GM12878 (cell line): ENCODE data around the gene NSUN7. TPM values are rescaled to one million over a fixed set of nuclear protein-coding genes. Genes with fewer than 3 reads are reported as not detected.

Source experiments
- ATAC-seq: fragments of 200-7000 bp; cut with Tn5 transposase; 3 replicates; pipeline ENCODE4 v1.9.1; 2020; ENCODE audit warnings: mild to moderate bottlenecking, moderate library complexity
- BruUV-seq: library from RNA; stranded (reverse); fragments of 400-500 nt; replicated peaks from 2 replicates; lab custom pipeline; 2021; lab: Mats Ljungman, UMichigan
- CTCF ChIA-PET: fragments of 300-600 bp; sonication (Branson Sonifier 250); formaldehyde crosslinking; extraction: SDS; loops from one replicate; lab custom pipeline; 2021; ENCODE audit warnings: inconsistent platforms; lab: Yijun Ruan, JAX
- POLR2A ChIA-PET: fragments of 350-600 bp; formaldehyde crosslinking; extraction: SDS; loops from one replicate; lab custom pipeline; 2021; ENCODE audit warnings: inconsistent platforms; lab: Charles Lee
- RAD21 ChIA-PET: fragments of 300-600 bp; sonication (Branson Sonifier 250); formaldehyde crosslinking; loops from one replicate; lab custom pipeline; 2023; ENCODE audit warnings: antibody characterized with exemption; ENCODE audit not compliant: unreplicated experiment; lab: Charles Lee
- SMC1A ChIA-PET: fragments of 300-600 bp; sonication (Branson Sonifier 250); formaldehyde crosslinking; loops from one replicate; lab custom pipeline; 2023; ENCODE audit not compliant: unreplicated experiment, uncharacterized antibody; lab: Charles Lee
- DNase-seq: peaks from one replicate; pipeline ENCODE4 v3.0.0-alpha.2; 2011; ENCODE audit warnings: low read depth, low spot score
- FAIRE-seq: peaks from 3 replicates; lab custom pipeline; 2011; peaks lifted over from hg19 to GRCh38; lab: Jason Lieb, UNC
- H2AFZ ChIP-seq: 2 replicates; pipeline ENCODE4 v1.6.0; 2011; ENCODE audit warnings: low read depth, low read length, control low read depth; ENCODE audit not compliant: control insufficient read depth
- H3K27ac ChIP-seq: 2 replicates; pipeline ENCODE4 v1.5.1; 2011; ENCODE audit warnings: control low read depth; ENCODE audit not compliant: control insufficient read depth, insufficient read depth
- H3K27me3 ChIP-seq, 2 experiments: replicated peaks in 1 of 2; 2 replicates each; pipeline versions ENCODE4 v1.6.0 to v1.6.1; 2011; ENCODE audit warnings: low read length in 1 of 2; ENCODE audit not compliant: control insufficient read depth in 2 of 2, insufficient read depth in 2 of 2
- H3K36me3 ChIP-seq, 2 experiments: 2 replicates each; pipeline ENCODE4 v1.5.1; 2011; ENCODE audit warnings: low read length in 1 of 2; ENCODE audit not compliant: control insufficient read depth in 2 of 2, insufficient read depth in 2 of 2
- H3K4me1 ChIP-seq: 2 replicates; pipeline ENCODE4 v1.6.1; 2011; ENCODE audit warnings: mild to moderate bottlenecking, low read length, moderate library complexity, mixed read lengths; ENCODE audit not compliant: control insufficient read depth, insufficient read depth
- H3K4me2 ChIP-seq: 2 replicates; pipeline ENCODE4 v1.6.0; 2011; ENCODE audit warnings: control low read depth; ENCODE audit not compliant: control insufficient read depth, insufficient read depth
- H3K4me3 ChIP-seq: fragments of 200-600 bp; sonication (generic); 2 replicates; pipeline ENCODE4 v1.5.1; 2016
- H3K79me2 ChIP-seq: 2 replicates; pipeline ENCODE4 v1.6.0; 2011; ENCODE audit warnings: low read length; ENCODE audit not compliant: control insufficient read depth, insufficient read depth
- H3K9ac ChIP-seq: 2 replicates; pipeline ENCODE4 v1.8.0; 2011; ENCODE audit warnings: low read length, control low read depth, mixed read lengths; ENCODE audit not compliant: control insufficient read depth, insufficient read depth
- H3K9me3 ChIP-seq: replicated peaks from 3 replicates; pipeline ENCODE4 v1.5.1; 2011; ENCODE audit warnings: mild to moderate bottlenecking, low read length; ENCODE audit not compliant: control insufficient read depth, insufficient read depth
- H4K20me1 ChIP-seq: 2 replicates; pipeline ENCODE4 v1.6.0; 2011; ENCODE audit not compliant: control insufficient read depth, insufficient read depth
- HDAC6 ChIP-seq: fragments of 200-600 bp; sonication (generic); IDR thresholded peaks from one replicate; pipeline ENCODE4 v1.8.0; 2017; ENCODE audit warnings: antibody characterized with exemption; ENCODE audit not compliant: unreplicated experiment
- IRF5 ChIP-seq: fragments of 450-650 bp; IDR thresholded peaks from 2 replicates; pipeline ENCODE4 v1.6.1; 2017; ENCODE audit warnings: borderline replicate concordance
- MAX ChIP-seq: IDR thresholded peaks from 2 replicates; pipeline ENCODE4 v1.6.1; 2012; ENCODE audit warnings: low read depth, low read length, improper control_type of control experiment
- MYB ChIP-seq: fragments of 150-350 bp; IDR thresholded peaks from 2 replicates; pipeline ENCODE4 v1.6.1; 2014; ENCODE audit warnings: mild to moderate bottlenecking, low read depth, low read length, borderline replicate concordance
- RBBP5 ChIP-seq: fragments of 200-600 bp; sonication (generic); conservative IDR thresholded peaks from 2 replicates; pipeline ENCODE4 v1.6.1; 2016
- whole genome bisulfite sequencing: methylation state at CpG from one replicate; pipeline ENCODE4 v1.1.6; 2016; ENCODE audit warnings: low lambda C conversion rate; ENCODE audit not compliant: insufficient replicate concordance, insufficient coverage; ENCODE audit errors: missing lambda C conversion rate; 5-methylcytosine and 5-hydroxymethylcytosine counted together
- in situ Hi-C: fragments of 300-500 bp; cut with MboI; formaldehyde crosslinking; loops from 9 replicates; pipeline ENCODE4 v1.14.3; 2018; ENCODE audit warnings: mixed read lengths
- intact Hi-C: fragments of 100-400 bp; cut with micrococcal nuclease; formaldehyde crosslinking; loops from one replicate; pipeline ENCODE4 v1.14.2; 2022; ENCODE audit not compliant: unreplicated experiment
- polyA plus RNA-seq, 11 experiments: library from polyadenylated mRNA; depleted of rRNA in 4 of 11; unstranded in 6 of 11; stranded (reverse) in 5 of 11; fragments of >200 nt; fragmentation: Nextera tagmentation in 4 of 11; fragmentation: Illumina TruSeq in 1 of 11; extraction: Ambion mirVana in 4 of 11; extraction: Trizol in 1 of 11; gene quantifications; 1 replicate in 1 of 11; 2 replicates in 10 of 11; pipeline versions ENCODE4 v1.2.1 to v1.2.3, GENCODE V29; 2011 to 2016; ENCODE audit warnings: inconsistent platforms in 2 of 11, missing spikeins in 2 of 11, low read depth in 1 of 11
- total RNA-seq, 4 experiments: library from RNA; depleted of rRNA in 3 of 4; stranded (reverse); fragments of >200 nt in 3 of 4; fragmentation: Illumina TruSeq in 1 of 4; extraction: Trizol in 1 of 4; gene quantifications; 2 replicates each; pipeline versions ENCODE4 v1.2.1 to v1.2.3, GENCODE V29; 2013 to 2021
- TF ChIP-seq, protein P1 (sequence below): fragments of 450-650 bp; IDR thresholded peaks from 2 replicates; pipeline ENCODE4 v1.6.1; 2017; ENCODE audit warnings: low read depth, mild to moderate bottlenecking, moderate library complexity
- TF ChIP-seq, protein P2 (sequence below): fragments of 450-650 bp; IDR thresholded peaks from 2 replicates; pipeline ENCODE4 v1.6.1; 2017; ENCODE audit warnings: mild to moderate bottlenecking, moderate library complexity

NSUN7 gene
- total and polyA plus RNA-seq, 10 of the 15 experiments (the other 5 are each of a cell fraction or from before 2014, with no cell fraction given) = 0.02 to 0.21 (median 0.15) TPM; not detected in 3

GRCh38 chr4:40723728-40724127 is 26.0 kb upstream of the NSUN7 start:
- Histone ChIP-seq H3K4me3 (no peak overlapping the region), H2AFZ (no peak overlapping the region), H3K9me3 (no peaks in the 10 kb centered on the region), H3K27ac (no peak overlapping the region), H3K79me2 (no peaks in the 10 kb centered on the region), H3K36me3 (no peaks in the 10 kb centered on the region), H3K4me1 (peaks cover 22% of the 10 kb centered on the region), H3K4me2 (no peak overlapping the region), H4K20me1 (no peaks in the 10 kb centered on the region), H3K9ac (no peak overlapping the region), H3K27me3 (no peaks in the 10 kb centered on the region)
- FAIRE-seq = no peak
- DNase-seq = no peak
- in situ Hi-C loops (loop anchor here (5.0 kb wide), 1 partner anchor 166 kb away; no protein-coding TSS in a partner anchor), intact Hi-C loops (loop anchor here (5.0 to 10.0 kb wide), 2 partner anchors 529 to 571 kb away; partner anchors contain the start of gene RHOH)
- SMC1A ChIA-PET = interaction anchor here (0.6 to 0.9 kb wide), 4 partner anchors 11 to 82 kb away, joined by 3 read pairs; no protein-coding TSS in a partner anchor
- RAD21 ChIA-PET = no interaction called here
- CTCF ChIA-PET = interaction anchor here (0.7 to 1.0 kb wide), 2 partner anchors 149 to 544 kb away, joined by 4 read pairs; no protein-coding TSS in a partner anchor
- WGBS = 100% methylated on average over 3 of the region's 3 CpGs
- no peak for TF ChIP-seq HDAC6
- TF ChIP-seq, protein P1, sequence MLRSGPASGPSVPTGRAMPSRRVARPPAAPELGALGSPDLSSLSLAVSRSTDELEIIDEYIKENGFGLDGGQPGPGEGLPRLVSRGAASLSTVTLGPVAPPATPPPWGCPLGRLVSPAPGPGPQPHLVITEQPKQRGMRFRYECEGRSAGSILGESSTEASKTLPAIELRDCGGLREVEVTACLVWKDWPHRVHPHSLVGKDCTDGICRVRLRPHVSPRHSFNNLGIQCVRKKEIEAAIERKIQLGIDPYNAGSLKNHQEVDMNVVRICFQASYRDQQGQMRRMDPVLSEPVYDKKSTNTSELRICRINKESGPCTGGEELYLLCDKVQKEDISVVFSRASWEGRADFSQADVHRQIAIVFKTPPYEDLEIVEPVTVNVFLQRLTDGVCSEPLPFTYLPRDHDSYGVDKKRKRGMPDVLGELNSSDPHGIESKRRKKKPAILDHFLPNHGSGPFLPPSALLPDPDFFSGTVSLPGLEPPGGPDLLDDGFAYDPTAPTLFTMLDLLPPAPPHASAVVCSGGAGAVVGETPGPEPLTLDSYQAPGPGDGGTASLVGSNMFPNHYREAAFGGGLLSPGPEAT = no peak
- no peak for TF ChIP-seq MYB
- POLR2A ChIA-PET = interaction anchor here (0.6 kb wide), 1 partner anchor 41 kb away, joined by 5 read pairs; no protein-coding TSS in a partner anchor
- BruUV-seq = no TSS peak
- no peak for ATAC-seq

DNA sequence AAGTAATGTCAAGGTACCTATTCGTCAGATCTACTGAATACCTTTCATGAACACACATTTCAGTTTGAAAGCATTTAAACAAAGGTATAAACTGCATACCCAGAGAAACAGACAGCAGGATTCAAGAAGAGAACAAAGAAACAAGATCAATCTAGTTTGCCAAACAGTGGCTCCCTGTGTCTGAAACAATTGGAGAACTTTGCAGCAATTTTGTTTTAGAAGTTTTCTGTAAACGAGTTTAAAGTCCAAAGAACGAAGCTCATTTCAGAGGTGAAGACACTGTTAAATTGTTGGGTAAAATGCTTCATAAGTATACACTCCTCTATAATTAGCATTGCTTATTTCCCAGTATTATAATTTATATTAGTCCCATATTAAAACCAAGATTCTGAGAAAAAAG is 21.4 kb upstream of the NSUN7 start:
- Histone ChIP-seq H3K36me3 (no peaks in the 10 kb centered on the region), H3K4me3 (no peak overlapping the region), H4K20me1 (no peaks in the 10 kb centered on the region), H3K27ac (no peak overlapping the region), H3K9ac (no peak overlapping the region), H3K4me1 (peaks cover 9% of the 10 kb centered on the region), H3K4me2 (no peak overlapping the region), H3K79me2 (no peaks in the 10 kb centered on the region), H2AFZ (no peak overlapping the region), H3K9me3 (no peaks in the 10 kb centered on the region), H3K27me3 (no peaks in the 10 kb centered on the region)
- intact Hi-C loops = loop anchor here (10.0 kb wide), 1 partner anchor 534 kb away; the partner anchor contains the start of gene RHOH
- BruUV-seq = no TSS peak
- ChIA-PET POLR2A (interaction anchor here (0.6 kb wide), 1 partner anchor 313 kb away, joined by 4 read pairs; no protein-coding TSS in a partner anchor), RAD21 (interaction anchor here (1.0 kb wide), 1 partner anchor 169 kb away, joined by 3 read pairs; no protein-coding TSS in a partner anchor), CTCF (interaction anchor here (1.2 to 1.5 kb wide), 3 partner anchors 9 to 196 kb away, joined by 3 to 4 read pairs (median 4); no protein-coding TSS in a partner anchor), SMC1A (interaction anchor here (2.2 kb wide), 1 partner anchor 55 kb away, joined by 6 read pairs; no protein-coding TSS in a partner anchor)
- in situ Hi-C loops = no loop called here
- FAIRE-seq = no peak
- no peak for DNase-seq
- ATAC-seq = no peak
- WGBS = 55% methylated on average over 3 of the region's 3 CpGs
- TF ChIP-seq IRF5 = no peak
- no peak for TF ChIP-seq MAX
- TF ChIP-seq, protein P2, sequence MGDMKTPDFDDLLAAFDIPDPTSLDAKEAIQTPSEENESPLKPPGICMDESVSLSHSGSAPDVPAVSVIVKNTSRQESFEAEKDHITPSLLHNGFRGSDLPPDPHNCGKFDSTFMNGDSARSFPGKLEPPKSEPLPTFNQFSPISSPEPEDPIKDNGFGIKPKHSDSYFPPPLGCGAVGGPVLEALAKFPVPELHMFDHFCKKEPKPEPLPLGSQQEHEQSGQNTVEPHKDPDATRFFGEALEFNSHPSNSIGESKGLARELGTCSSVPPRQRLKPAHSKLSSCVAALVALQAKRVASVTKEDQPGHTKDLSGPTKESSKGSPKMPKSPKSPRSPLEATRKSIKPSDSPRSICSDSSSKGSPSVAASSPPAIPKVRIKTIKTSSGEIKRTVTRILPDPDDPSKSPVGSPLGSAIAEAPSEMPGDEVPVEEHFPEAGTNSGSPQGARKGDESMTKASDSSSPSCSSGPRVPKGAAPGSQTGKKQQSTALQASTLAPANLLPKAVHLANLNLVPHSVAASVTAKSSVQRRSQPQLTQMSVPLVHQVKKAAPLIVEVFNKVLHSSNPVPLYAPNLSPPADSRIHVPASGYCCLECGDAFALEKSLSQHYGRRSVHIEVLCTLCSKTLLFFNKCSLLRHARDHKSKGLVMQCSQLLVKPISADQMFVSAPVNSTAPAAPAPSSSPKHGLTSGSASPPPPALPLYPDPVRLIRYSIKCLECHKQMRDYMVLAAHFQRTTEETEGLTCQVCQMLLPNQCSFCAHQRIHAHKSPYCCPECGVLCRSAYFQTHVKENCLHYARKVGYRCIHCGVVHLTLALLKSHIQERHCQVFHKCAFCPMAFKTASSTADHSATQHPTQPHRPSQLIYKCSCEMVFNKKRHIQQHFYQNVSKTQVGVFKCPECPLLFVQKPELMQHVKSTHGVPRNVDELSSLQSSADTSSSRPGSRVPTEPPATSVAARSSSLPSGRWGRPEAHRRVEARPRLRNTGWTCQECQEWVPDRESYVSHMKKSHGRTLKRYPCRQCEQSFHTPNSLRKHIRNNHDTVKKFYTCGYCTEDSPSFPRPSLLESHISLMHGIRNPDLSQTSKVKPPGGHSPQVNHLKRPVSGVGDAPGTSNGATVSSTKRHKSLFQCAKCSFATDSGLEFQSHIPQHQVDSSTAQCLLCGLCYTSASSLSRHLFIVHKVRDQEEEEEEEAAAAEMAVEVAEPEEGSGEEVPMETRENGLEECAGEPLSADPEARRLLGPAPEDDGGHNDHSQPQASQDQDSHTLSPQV = no peak
- TF ChIP-seq RBBP5 = no peak
